Panc1 (cell line): Measurements from ENCODE around the gene RBSN.

Experiments used
- TCF7L2 ChIP-seq: IDR thresholded peaks from 2 replicates; pipeline ENCODE4 v1.6.1; 2011; ENCODE audit warnings: mild to moderate bottlenecking, low read depth, low read length, inconsistent platforms
- TF ChIP-seq, protein P1 (sequence below): fragments of 450-650 bp; IDR thresholded peaks from 2 replicates; pipeline ENCODE4 v1.5.1; 2017; ENCODE audit warnings: mild to moderate bottlenecking

DNA sequence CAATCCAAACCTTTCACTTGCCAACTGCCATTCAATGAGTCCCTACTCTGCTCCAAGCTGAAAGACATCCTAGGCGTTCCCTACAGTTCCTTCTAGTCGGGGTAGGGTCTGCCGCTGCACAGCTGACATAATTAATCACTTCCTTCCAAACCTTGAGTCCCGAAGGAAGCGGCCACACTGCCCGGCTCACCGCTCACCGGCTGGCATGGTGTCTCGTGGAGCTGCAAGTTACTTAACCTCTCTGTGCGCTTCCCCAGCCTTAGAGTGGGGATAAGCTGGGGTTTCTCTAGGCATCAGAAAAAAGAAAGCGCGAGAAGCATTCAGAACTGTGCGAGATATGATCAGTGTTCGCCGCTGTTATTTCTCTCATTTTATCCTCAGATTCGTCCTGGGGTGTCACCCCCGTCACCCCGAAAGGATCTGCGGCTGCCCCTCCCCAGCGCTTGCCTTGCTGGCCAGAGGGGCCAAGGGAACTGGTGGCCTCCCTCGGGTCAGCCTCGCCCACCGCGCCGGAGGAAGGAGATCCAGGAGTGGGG is 34.6 kb downstream of the RBSN start:
- TF ChIP-seq, protein P1, sequence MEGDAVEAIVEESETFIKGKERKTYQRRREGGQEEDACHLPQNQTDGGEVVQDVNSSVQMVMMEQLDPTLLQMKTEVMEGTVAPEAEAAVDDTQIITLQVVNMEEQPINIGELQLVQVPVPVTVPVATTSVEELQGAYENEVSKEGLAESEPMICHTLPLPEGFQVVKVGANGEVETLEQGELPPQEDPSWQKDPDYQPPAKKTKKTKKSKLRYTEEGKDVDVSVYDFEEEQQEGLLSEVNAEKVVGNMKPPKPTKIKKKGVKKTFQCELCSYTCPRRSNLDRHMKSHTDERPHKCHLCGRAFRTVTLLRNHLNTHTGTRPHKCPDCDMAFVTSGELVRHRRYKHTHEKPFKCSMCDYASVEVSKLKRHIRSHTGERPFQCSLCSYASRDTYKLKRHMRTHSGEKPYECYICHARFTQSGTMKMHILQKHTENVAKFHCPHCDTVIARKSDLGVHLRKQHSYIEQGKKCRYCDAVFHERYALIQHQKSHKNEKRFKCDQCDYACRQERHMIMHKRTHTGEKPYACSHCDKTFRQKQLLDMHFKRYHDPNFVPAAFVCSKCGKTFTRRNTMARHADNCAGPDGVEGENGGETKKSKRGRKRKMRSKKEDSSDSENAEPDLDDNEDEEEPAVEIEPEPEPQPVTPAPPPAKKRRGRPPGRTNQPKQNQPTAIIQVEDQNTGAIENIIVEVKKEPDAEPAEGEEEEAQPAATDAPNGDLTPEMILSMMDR = no peak
- TF ChIP-seq TCF7L2 = no peak
